ENCODE data around the gene RAB24. TPM values are rescaled to one million over a fixed set of nuclear protein-coding genes. Genes with fewer than 3 reads are reported as not detected.

Gene RAB24
- total RNA-seq, 4 donors from 2014 or later, result 18.7 to 53.3 (median 26.3) TPM

DNA sequence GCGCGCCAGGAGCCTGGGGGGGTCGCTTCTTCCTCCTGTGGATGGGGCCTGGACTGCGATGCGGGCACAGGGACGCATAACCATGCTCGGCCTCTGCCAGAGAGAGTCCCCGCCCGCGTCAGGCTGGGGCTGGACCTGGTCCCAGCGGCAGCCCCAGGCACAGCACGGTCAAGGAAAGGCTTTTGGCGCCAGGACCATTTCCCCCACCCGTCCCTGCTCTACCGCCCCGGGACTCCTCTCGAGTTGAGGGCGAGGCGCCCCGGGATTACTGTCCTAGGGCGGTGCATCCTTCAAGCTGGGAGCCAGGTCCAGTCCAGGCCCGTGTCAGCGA is 7.8 kb upstream of the RAB24 start:
- Histone ChIP-seq H3K27ac (no peak overlapping the region), H3K36me3 (peaks cover 7 to 11% of the 10 kb centered on the region in 2 donors), H3K4me3 (replicated peaks in 1 of 3) (peak overlapping the region in 1 of 3 donors; percentile 40), H3K4me1 (peaks cover 14 to 20% of the 10 kb centered on the region in 2 donors), H3K9me3 (no peaks in the 10 kb centered on the region), H3K27me3 (no peaks in the 10 kb centered on the region)
- DNase-seq, result peak in 1 of 2 donors; percentile 30
- no peak for TF ChIP-seq POLR2A (IDR thresholded peaks at IDR 0.05)
- no peak for TF ChIP-seq CTCF (IDR thresholded peaks at IDR 0.05)
- WGBS, 2 donors, result 2 to 3% methylated on average over 8 to 10 of the region's 23 CpGs
- intact Hi-C loops (cut with DNase I), result loop anchor here (5.0 kb wide), 3 partner anchors 41 to 184 kb away; partner anchors contain the start of gene LMAN2

DNA sequence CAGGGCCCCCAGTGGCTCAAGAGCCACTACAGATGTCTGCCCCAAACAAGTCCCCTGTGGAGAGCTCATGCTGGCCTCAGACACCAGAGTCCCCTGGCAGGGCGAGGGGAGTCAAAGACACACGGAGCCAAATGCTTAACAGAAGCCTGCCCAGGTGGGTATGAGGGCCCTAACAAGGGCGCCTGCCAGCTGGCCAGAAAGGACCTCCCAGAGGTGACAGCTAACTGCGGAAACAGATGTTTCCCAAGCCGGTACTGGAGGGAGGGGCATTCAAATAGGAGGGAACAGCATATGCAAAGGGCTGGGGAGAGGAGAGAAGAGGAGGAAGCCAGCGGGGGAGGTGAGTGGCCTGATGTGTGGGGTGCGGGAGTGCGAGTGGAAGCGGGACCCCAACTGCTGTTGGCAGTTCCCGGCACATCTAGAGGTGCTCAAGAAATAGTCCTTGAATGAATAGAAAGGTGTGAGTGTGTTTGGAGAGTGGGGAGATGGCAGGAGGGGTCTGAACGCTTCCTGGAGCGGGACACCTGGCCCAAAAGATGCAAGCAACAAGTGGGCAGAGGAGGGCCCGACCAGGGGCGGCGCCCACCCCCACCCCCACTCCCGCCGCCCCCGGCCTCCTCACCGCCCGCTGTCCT is 7.4 kb upstream of the RAB24 start:
- Histone ChIP-seq H3K9me3 (no peaks in the 10 kb centered on the region), H3K27me3 (no peaks in the 10 kb centered on the region), H3K36me3 (peaks cover 7 to 11% of the 10 kb centered on the region in 2 donors), H3K27ac (no peak overlapping the region), H3K4me3 (replicated peaks in 1 of 3) (no peak overlapping the region), H3K4me1 (peaks cover 14 to 20% of the 10 kb centered on the region in 2 donors)
- 19% methylated on average over 14 to 19 of the region's 20 CpGs for WGBS, 2 donors
- intact Hi-C loops (cut with DNase I), result loop anchor here (5.0 kb wide), 3 partner anchors 41 to 184 kb away; partner anchors contain the start of gene LMAN2
- DNase-seq, result no peak
- TF ChIP-seq POLR2A (IDR thresholded peaks at IDR 0.05) (no peak), CTCF (IDR thresholded peaks at IDR 0.05) (no peak)

GRCh38 chr5:177310332-177310731 is 6.8 kb upstream of the RAB24 start:
- Histone ChIP-seq H3K4me3 (replicated peaks in 1 of 3) (no peak overlapping the region), H3K27ac (no peak overlapping the region), H3K4me1 (peaks cover 14 to 20% of the 10 kb centered on the region in 2 donors), H3K36me3 (peaks cover 7 to 15% of the 10 kb centered on the region in 2 donors), H3K9me3 (no peaks in the 10 kb centered on the region), H3K27me3 (no peaks in the 10 kb centered on the region)
- intact Hi-C loops (cut with DNase I), result loop anchor here (5.0 kb wide), 3 partner anchors 42 to 183 kb away; partner anchors contain the start of gene LMAN2
- TF ChIP-seq POLR2A (IDR thresholded peaks at IDR 0.05) (no peak), CTCF (IDR thresholded peaks at IDR 0.05) (no peak)
- DNase-seq, result no peak
- 87 to 94% methylated on average over 6 to 13 of the region's 13 CpGs for WGBS, 2 donors

- peaks cover 7 to 16% of the 10 kb centered on the region in 2 donors for H3K36me3 ChIP-seq
- no peaks in the 10 kb centered on the region for H3K9me3 ChIP-seq
- peaks cover 19 to 27% of the 10 kb centered on the region in 2 donors for H3K4me1 ChIP-seq
- H3K4me3 ChIP-seq (replicated peaks in 1 of 3), result no peak overlapping the region
- no peak overlapping the region for H3K27ac ChIP-seq
- no peaks in the 10 kb centered on the region for H3K27me3 ChIP-seq
- peak; percentile 60 to 67 for DNase-seq
- TF ChIP-seq CTCF (IDR thresholded peaks at IDR 0.05), result peak in 5 of 6 experiments; percentile 68 to 81 (median 70)
- no peak for TF ChIP-seq POLR2A (IDR thresholded peaks at IDR 0.05)
- WGBS, 2 donors, result 75 to 87% methylated on average over 9 of the region's 10 CpGs
- intact Hi-C loops (cut with DNase I), result loop anchor here (5.0 kb wide), 4 partner anchors 43 to 197 kb away; partner anchors contain the start of gene LMAN2
These were observed 6.1 kb upstream of the RAB24 start for GRCh38 chr5:177309351-177310191.

Measured in thyroid gland (tissue), 4 donors.